ENCODE results near the gene RBM22. TPM values are rescaled to one million over a fixed set of nuclear protein-coding genes. Genes with fewer than 3 reads are reported as not detected.

Gene RBM22
- total RNA-seq, 1 experiment from 2014 or later = 34.0 TPM

GRCh38 chr5:150675069-150675468 is 25.8 kb downstream of the RBM22 start:
- CTCF ChIA-PET = interaction anchor here (0.7 kb wide), 1 partner anchor 26 kb away, joined by 3 read pairs; the partner anchor contains the start of gene RBM22
- DNase-seq (ENCODE audit: low spot score) (no peak), ATAC-seq (no peak)
- peaks cover 29% of the 10 kb centered on the region for H3K4me1 Mint-ChIP-seq
- H3K27ac Mint-ChIP-seq = peak overlapping the region; percentile 70; the same call in 1 of the 2 replicates
- H3K27me3 Mint-ChIP-seq (ENCODE audit: low read depth) = no peaks in the 10 kb centered on the region
- POLR2A ChIA-PET = no interaction called here
- TF ChIP-seq, protein P1, sequence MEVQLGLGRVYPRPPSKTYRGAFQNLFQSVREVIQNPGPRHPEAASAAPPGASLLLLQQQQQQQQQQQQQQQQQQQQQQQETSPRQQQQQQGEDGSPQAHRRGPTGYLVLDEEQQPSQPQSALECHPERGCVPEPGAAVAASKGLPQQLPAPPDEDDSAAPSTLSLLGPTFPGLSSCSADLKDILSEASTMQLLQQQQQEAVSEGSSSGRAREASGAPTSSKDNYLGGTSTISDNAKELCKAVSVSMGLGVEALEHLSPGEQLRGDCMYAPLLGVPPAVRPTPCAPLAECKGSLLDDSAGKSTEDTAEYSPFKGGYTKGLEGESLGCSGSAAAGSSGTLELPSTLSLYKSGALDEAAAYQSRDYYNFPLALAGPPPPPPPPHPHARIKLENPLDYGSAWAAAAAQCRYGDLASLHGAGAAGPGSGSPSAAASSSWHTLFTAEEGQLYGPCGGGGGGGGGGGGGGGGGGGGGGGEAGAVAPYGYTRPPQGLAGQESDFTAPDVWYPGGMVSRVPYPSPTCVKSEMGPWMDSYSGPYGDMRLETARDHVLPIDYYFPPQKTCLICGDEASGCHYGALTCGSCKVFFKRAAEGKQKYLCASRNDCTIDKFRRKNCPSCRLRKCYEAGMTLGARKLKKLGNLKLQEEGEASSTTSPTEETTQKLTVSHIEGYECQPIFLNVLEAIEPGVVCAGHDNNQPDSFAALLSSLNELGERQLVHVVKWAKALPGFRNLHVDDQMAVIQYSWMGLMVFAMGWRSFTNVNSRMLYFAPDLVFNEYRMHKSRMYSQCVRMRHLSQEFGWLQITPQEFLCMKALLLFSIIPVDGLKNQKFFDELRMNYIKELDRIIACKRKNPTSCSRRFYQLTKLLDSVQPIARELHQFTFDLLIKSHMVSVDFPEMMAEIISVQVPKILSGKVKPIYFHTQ (CRISPR knock-in tag; IDR thresholded peaks at IDR 0.05) = no peak
- TF ChIP-seq EMX1 (CRISPR knock-in tag; IDR thresholded peaks at IDR 0.05) (no peak), ZNF416 (CRISPR knock-in tag; IDR thresholded peaks at IDR 0.05) (no peak), ELF4 (CRISPR knock-in tag; IDR thresholded peaks at IDR 0.05; ENCODE audit: low read depth) (no peak), CREM (CRISPR knock-in tag; IDR thresholded peaks at IDR 0.05) (no peak), MLX (CRISPR knock-in tag; IDR thresholded peaks at IDR 0.05) (no peak), ZNF671 (CRISPR knock-in tag; IDR thresholded peaks at IDR 0.05) (no peak), ZNF121 (CRISPR knock-in tag; IDR thresholded peaks at IDR 0.05) (no peak), ZBTB43 (CRISPR knock-in tag; IDR thresholded peaks at IDR 0.05) (no peak), ZSCAN18 (CRISPR knock-in tag; IDR thresholded peaks at IDR 0.05) (no peak), SP1 (CRISPR knock-in tag; conservative IDR thresholded peaks at IDR 0.05) (no peak)
- TF ChIP-seq, protein P2, sequence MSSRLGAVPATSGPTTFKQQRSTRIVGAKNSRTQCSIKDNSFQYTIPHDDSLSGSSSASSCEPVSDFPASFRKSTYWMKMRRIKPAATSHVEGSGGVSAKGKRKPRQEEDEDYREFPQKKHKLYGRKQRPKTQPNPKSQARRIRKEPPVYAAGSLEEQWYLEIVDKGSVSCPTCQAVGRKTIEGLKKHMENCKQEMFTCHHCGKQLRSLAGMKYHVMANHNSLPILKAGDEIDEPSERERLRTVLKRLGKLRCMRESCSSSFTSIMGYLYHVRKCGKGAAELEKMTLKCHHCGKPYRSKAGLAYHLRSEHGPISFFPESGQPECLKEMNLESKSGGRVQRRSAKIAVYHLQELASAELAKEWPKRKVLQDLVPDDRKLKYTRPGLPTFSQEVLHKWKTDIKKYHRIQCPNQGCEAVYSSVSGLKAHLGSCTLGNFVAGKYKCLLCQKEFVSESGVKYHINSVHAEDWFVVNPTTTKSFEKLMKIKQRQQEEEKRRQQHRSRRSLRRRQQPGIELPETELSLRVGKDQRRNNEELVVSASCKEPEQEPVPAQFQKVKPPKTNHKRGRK (CRISPR knock-in tag; IDR thresholded peaks at IDR 0.05; ENCODE audit: borderline replicate concordance) = no peak
- H3K36me3 Mint-ChIP-seq = peaks cover 5% of the 10 kb centered on the region
- H3K9me3 Mint-ChIP-seq = peaks cover under 1% of the 10 kb centered on the region; the same call in 1 of the 2 replicates
- no peak overlapping the region for H3K4me3 Mint-ChIP-seq

GRCh38 chr5:150674341-150674821 is 26.5 kb downstream of the RBM22 start:
- Mint-ChIP-seq H3K27ac (peak overlapping the region; percentile 78), H3K4me3 (no peak overlapping the region), H3K36me3 (peaks cover 8% of the 10 kb centered on the region), H3K27me3 (ENCODE audit: low read depth) (no peaks in the 10 kb centered on the region), H3K4me1 (peaks cover 31% of the 10 kb centered on the region), H3K9me3 (peaks cover 3% of the 10 kb centered on the region; the same call in 1 of the 2 replicates)
- ChIA-PET CTCF (interaction anchor here (4.2 kb wide), 1 partner anchor 27 kb away, joined by 19 read pairs; the partner anchor contains the start of gene RBM22), POLR2A (no interaction called here)
- DNase-seq (ENCODE audit: low spot score) (no peak), ATAC-seq (no peak)
- TF ChIP-seq, protein P3, sequence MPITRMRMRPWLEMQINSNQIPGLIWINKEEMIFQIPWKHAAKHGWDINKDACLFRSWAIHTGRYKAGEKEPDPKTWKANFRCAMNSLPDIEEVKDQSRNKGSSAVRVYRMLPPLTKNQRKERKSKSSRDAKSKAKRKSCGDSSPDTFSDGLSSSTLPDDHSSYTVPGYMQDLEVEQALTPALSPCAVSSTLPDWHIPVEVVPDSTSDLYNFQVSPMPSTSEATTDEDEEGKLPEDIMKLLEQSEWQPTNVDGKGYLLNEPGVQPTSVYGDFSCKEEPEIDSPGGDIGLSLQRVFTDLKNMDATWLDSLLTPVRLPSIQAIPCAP (CRISPR knock-in tag; IDR thresholded peaks at IDR 0.05) = no peak
- TF ChIP-seq ATF3 (CRISPR knock-in tag; conservative IDR thresholded peaks at IDR 0.05) (no peak), E2F1 (CRISPR knock-in tag; IDR thresholded peaks at IDR 0.05) (no peak), TEAD1 (CRISPR knock-in tag; IDR thresholded peaks at IDR 0.05) (no peak), MYBL2 (CRISPR knock-in tag; IDR thresholded peaks at IDR 0.05) (no peak), FOXJ3 (CRISPR knock-in tag; IDR thresholded peaks at IDR 0.05; ENCODE audit: borderline replicate concordance) (no peak), HMGA2 (CRISPR knock-in tag; IDR thresholded peaks at IDR 0.05) (no peak), IRF2 (CRISPR knock-in tag; IDR thresholded peaks at IDR 0.05; ENCODE audit: borderline replicate concordance, low read depth) (no peak), ZNF219 (CRISPR knock-in tag; IDR thresholded peaks at IDR 0.05; ENCODE audit: borderline replicate concordance) (no peak), GRHL2 (CRISPR knock-in tag; IDR thresholded peaks at IDR 0.05; ENCODE audit: insufficient replicate concordance, severe bottlenecking) (no peak), TP53 (CRISPR knock-in tag; IDR thresholded peaks at IDR 0.05) (no peak), CREB1 (CRISPR knock-in tag; IDR thresholded peaks at IDR 0.05) (no peak), ZMAT4 (CRISPR knock-in tag; IDR thresholded peaks at IDR 0.05) (no peak)
- TF ChIP-seq, protein P4, sequence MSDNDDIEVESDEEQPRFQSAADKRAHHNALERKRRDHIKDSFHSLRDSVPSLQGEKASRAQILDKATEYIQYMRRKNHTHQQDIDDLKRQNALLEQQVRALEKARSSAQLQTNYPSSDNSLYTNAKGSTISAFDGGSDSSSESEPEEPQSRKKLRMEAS (CRISPR knock-in tag; IDR thresholded peaks at IDR 0.05) = no peak

All from WTC11 (cell line).